Measurements from ENCODE around the gene ZDHHC13.
"Not testable (repeated sequence)": the region's sequence is repeated elsewhere in the genome, so short reads cannot be mapped to it uniquely, and the experiment has no call there.

Gene ZDHHC13

DNA sequence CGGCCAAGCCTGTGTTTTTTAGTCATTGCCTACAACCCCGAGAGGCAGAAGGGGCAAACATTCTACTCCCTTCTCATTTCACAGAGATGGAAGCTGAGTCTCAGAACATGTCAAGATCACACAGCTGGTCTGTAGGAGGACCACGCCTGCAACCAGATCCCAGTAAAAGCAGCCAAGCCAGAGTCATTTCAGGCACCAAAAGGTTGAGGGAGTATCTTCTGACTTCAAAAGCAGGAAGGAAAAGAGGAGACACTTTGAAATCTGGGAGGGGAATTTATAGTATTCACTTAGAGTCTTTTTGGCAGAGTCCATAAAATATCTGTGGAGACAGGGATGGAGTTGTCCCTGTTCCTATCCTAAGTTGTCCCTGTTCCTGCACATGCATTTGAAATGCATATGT lies 17.9 kb upstream of the ZDHHC13 start:
- no peak for DNase-seq (ENCODE audit: low spot score)

DNA sequence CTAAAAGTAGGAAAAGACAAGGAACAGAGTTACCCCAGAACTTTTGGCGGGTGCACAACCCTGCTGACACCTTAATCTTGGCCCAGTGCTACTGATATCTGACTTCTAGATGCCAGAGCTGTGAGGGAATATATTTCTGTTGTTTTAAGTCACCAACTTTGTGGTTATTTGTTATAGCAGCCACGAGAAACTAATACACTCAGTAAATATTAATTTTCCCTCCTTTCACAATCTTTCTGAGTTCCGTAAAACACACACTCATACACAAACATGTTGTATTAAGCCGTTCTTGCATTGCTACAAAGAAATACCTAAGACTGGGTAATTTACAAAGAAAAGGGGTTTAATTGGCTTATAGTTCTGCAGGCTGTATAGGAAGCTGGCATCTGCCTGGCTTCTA lies 16.1 kb upstream of the ZDHHC13 start:
- DNase-seq (ENCODE audit: low spot score) = no peak

DNA sequence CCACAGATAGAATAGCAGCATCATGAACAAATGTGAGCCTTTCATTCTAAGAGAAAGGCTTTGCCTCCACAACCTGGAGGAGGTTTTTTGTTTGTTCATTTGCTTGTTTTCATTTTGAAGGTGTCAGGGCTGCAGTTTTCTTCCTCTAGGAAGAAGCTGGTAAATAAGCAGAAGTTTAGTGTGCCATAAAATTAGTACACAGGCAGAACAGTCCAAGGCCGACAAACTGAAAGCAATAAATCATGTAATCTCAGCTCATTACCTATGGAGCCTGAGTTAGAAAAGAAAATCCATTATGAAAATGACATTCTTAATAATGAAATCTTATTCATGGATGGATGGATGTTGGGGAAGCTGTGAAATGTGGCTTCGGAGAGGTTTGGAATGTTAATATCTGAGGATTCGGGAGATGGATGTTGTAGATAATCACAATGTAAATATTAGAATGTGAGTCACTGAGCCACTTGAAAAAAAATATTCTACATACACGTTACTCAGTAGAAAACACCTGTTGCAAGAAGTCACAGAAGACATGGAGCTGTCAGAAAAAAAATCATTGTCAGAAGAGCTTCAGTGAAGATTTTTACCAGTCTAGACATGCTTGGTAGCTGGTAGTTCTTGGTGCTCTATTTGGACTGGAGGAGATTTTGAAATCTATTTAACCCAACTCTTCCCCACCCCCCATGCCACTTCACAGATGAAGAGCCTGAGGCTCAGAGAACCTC lies 15.0 kb upstream of the ZDHHC13 start:
- DNase-seq (ENCODE audit: low spot score) = no peak

DNA sequence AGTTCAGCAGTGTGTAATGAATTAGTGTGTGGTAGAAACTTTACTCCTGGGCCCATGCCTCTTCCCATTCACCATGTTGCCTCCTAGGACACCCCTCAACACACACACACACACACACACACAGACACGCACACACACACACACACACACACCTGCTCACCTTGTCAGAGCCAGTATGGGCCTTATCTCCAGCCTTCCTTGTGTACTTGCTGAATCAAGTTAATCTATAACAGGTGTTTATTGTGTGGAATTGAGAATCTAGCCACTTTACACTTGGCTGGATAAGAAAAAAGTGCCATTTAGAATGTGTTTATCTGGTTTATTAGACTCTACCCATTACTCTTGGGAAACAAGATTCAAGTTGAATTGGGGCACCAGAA lies 14.5 kb upstream of the ZDHHC13 start:
- no peak for DNase-seq (ENCODE audit: low spot score)

DNA sequence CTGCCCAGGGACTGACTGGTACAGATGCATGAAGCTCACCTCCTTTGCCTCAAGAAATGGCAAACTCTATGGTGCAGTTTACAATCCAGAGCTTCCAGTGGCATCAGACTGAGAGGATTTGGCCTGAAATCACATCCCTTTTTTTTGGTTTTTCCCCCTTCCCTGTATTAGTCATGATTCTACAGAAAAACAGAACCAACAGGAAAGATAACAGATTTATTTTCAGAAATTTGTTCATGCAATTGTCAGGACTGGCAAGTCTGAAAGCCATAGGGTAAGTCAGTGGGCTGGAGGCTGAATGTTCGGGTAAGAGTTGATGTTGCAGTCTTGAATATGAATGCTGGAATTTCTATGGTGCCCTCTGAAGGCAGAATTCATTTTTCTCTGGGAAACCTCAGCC lies 12.0 kb upstream of the ZDHHC13 start:
- DNase-seq (ENCODE audit: low spot score) = no peak

DNA sequence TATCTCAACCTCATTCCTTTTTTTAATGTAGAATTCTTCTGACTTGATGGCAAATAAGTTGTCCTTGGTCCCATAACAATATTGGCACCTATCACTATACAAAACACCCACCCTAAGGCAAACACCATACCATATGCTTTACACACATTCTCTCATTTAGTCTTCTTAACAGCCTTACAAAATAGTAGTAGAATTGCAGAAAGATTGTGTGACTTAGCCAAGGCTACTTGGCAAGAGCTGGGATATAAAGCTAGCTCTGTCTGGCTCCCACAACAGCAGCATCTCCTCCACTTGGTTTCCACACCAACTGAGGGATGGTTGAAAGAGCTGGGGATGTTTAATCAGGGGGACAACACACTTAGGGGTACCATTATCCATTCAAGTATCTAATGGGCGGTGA lies 9.8 kb upstream of the ZDHHC13 start:
- no peak for DNase-seq (ENCODE audit: low spot score)

DNA sequence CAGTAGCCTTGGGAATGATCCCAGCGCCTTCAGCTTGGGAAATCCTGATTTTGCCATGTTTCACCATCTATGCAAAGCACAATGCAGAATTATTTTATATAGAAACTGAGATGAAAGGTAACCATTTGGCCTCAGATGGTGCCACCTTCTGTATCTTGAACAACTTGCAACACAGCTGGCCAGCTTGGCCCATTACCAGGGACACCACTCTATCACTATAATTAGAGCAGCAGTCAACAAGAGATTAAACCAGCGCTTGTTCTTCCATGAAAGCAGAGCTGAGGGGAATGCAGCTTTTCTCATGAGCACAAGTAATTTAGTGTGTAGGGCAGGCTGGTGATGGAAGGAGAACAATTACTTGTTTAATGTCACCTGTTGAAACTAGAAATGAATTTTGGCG lies 6.7 kb upstream of the ZDHHC13 start:
- DNase-seq (ENCODE audit: low spot score) = no peak

DNA sequence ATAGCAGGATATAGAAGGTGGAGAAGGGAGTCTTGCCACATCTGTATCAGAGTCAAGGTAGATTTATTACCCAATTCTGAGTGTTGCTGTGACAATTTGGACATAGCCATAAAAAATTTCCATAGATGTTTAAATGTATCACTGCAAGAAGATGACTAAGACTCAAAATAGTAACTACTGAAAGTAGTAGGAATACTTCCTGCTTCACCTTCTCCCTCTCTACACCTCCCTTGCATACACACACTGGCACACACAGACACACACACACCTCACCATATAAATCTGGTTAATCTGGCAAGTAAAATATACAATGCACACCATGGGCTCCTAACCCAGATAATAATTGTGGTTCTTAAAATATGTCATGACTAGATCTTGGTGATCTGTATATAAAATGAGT lies 5.2 kb upstream of the ZDHHC13 start:
- no peak for DNase-seq (ENCODE audit: low spot score)

DNA sequence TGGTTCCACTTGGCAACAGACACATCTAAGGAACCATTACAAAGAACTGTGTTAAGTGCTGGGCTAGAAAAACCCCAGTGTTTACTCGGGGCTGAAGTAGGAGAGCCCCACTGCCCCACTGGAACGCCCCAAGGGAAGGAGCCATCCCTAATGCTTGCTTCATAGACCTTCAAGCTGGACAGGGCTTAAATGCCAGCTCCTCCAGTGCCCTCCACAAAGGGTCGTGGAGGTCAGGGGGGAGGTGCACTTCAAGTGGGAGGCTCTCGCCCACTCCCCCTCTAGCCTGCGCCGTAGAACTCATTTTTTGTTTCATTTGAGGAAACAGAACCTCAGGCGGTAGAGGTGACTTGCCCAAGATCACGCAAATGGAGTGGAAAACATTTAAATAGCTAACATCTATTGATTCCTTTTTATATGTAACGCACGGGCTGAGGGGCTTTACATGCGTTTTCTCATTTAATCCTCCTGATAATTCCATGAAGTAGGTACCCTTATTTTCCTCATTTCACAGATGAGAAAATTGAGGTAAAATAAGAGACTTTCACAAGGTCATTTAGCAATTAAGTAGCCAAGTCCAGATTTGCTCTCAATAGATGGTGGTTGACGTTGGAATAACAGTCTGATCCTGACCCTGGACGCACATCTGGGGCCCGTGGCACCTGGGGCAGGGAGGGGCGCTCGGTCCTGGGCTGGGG lies 545 bp upstream of the ZDHHC13 start:
- DNase-seq (ENCODE audit: low spot score) = no peak

DNA sequence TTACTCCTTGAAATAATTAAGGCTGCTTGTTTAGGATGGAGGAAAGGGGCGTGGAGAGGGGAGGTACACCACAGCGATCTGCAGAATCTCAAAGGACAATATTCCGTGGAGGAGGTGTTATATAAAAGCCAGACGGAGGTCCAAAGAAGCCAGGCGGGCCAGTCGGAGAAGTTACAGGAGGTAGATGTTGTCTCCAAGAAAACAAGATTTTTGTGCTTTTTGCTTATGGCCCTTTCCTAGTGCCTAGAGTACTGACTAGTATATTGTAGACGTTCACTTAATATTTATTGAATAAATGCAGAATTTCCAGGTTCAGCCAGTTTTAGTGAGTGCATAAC lies 761 bp downstream of the ZDHHC13 start:
- no peak for DNase-seq (ENCODE audit: low spot score)

DNA sequence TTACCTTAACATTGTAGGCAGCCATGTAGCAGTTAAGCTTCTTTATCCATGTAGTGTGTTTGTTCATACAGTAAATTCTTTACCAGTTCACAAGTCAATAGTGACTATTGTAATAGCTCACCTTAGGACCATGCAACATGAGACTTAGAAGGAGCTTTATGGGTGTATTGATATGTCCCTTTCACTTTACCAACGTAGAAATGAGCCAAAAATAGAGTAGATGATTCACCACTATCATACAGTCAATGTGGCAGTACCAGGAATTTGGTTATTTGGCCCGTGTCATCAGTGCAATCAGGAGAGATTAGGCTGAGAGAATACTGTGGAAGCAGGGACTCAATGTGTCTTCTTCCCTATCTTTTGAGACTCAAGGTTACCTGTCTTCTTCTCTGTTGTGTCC lies 4.7 kb downstream of the ZDHHC13 start:
- DNase-seq (ENCODE audit: low spot score) = no peak

DNA sequence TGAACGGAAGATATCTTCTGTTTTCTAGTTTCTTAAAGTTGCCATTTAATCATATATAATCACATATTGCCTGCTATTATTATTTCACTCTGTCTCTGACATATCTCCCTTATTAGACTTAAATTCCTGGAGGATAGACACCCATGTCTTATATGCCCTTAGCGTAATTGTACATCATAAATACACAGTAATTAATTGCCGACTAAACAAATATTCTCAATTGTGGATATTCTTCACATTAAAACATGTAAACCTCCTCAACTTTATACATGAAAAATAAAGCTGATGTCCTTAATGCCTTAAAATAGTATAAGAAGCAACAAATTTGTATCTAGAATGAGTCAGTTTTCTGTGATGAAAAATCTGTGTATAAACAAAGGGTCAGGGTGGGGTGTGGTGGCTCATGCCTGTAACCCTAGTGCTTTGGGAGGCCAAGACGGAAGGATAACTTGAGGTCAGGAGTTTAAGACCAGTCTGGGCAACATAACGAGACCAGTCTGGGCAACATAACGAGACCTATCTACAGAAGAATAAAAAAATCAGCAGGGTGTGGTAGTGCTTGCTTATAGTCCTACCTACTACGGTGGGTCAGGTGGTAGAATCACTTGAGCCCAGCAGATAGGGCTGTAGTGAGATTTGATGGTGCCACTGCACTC lies 6.1 kb downstream of the ZDHHC13 start:
- DNase-seq (ENCODE audit: low spot score) = no peak

DNA sequence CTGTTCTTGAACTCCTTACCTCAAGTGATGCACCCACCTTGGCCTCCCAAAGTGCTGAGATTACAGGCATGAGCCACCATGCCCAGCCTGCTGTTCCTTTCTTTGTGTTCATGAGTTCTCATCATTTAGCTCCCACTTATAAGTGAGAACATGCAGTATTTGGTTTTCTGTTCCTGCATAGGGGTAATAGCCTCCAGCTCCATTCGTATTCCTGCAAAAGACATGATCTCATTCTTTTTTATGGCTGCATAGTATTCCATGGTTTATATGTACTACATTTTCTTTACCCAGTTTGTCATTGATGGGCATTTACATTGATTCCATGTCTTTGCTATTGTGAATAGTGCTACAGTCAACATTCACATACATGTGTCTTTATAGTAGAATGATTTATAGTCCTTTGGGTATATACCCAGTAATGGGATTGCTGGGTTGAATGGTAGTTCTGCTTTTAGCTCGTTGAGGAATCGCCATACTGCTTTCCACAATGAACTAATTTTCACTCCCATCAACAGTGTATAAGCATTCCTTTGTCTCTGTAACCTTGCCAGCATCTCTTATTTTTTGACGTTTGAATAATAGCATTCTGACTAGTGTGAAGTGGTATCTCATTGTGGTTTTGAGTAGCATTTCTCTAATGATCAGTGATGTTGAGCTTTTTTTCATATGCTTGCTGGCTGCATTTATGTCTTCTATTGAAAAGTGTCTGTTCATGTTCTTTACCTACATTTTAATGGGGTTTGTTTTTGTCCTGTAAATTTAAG lies 9.8 kb downstream of the ZDHHC13 start:
- DNase-seq (ENCODE audit: low spot score) = not testable (repeated sequence)

DNA sequence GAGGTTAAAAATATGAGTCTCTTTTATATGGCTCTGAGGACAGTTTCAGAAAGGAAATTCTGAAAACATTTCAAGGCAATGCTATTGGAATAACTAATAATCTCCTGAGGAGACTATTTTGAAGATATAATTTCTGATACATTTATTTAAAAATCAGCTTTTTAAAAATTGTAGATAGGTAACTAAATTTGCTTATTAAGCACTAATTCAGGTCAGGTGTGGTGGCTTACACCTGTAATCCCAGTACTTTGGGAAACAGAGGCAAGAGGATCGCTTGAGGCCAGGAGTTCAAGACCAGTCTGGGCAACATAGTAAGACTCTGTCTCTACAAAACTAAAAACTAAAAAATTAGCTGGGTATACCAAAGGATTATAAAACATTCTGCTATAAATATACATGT lies 17.0 kb downstream of the ZDHHC13 start:
- DNase-seq (ENCODE audit: low spot score) = no peak

DNA sequence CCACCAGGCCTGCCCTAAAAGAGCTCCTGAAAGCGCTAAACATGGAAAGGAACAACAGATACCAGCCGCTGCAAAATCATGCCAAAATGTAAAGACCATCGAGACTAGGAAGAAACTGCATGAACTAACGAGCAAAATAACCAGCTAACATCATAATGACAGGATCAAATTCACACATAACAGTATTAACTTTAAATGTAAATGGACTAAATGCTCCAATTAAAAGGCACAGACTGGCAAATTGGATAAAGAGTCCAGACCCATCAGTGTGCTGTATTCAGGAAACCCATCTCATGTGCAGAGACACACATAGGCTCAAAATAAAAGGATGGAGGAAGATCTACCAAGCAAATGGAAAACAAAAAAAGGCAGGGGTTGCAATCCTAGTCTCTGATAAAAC lies 19.9 kb downstream of the ZDHHC13 start:
- not testable (repeated sequence) for DNase-seq (ENCODE audit: low spot score)

DNA sequence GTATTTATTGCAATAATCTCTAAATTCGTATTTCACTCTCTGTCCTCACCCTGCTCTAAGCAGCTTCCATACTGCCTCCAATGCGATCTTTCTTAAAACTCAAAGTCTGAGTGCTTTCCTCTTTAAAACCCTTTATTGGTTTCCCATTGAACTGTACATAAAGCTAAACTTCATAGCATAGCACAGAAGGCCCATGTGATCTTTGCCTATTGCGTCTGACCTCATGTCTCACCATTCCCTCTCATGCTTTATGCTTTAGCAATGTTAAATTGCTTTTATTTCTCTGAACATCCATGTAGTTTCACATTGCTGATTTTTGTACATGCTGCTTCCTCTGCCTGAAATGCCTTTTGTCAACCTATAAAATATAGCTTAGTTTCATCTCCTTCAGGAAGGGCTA lies 28.4 kb downstream of the ZDHHC13 start:
- no peak for DNase-seq (ENCODE audit: low spot score)

DNA sequence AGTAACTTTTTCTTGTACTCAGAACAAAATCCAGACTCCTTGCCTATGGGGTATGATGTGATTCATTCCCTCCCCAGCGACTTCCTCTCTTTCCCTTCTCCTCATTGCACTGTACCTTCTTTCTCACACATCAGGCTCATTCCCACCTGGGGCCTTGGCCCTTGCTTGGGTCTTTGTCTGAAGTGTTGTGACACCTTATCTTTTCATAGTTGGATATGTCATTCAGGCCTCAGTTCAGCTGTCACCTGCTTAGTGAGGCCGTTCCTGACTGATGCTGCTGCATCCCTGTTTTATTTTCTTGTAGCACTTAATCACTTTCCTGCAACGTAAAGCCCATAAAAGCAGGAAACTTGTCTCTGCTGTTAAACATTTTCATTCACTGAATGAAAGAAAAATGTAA lies 39.9 kb downstream of the ZDHHC13 start:
- DNase-seq (ENCODE audit: low spot score) = no peak

DNA sequence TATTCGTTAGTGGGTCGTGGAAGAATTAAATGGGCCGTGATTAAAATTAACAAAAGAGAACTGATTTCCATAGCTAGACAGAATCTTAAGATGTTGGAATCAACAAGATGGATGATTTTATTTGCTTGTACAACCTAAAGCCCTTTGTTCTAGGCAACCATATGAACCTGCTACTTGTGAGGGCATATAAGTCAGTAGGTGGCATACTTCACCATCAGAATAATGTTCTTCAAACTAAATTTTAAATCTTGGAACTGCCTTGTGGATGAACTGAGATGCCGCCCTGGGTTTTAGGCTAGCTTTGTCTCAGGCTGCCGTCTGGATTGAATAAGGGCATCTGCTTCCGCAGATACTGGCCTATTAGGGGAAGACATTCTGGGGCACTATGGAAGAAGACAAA lies 43.9 kb downstream of the ZDHHC13 start:
- no peak for DNase-seq (ENCODE audit: low spot score)

DNA sequence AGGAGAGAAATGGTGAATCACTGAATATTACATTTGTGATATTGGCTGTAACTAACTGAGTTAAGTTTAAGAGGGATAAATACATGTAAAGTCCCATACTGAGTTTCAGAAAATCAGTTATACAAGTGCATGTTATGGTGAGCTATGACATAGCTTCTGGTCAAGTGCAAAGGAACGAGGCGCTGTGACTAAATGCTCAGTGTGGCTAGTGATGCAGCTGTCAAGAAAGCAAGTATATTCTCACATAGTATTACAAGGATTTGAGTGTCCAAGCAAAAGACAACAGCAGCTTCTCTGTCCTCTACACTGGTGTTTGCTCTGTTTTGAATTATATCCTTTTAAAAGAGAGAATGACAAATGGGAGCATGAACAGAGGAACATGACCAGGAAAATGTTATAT lies 44.7 kb downstream of the ZDHHC13 start:
- no peak for DNase-seq (ENCODE audit: low spot score)

DNA sequence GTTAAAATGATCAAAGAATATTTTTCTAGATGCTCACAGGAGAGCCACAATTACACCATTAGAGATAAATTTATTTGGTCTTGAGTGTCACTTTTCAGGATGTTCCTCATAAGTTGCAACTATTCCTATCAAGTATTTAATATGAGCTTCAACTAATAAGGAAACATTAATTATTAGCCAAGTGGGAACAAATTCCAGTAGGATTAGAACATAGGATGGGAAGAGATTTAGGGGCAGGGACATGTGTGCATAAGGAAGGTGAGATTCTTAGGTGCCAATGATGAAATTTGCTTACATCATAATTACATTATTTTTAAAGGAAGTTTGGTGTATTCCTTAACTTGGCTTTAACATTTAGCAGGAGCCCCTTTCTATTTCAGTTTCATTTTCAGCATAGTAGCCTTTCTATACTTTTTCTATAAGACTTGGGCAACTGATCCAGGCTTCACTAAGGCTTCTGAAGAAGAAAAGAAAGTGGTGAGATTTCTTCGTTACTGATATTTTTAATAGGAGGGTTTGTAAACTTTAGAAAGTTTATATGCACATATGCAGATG lies 46.1 kb downstream of the ZDHHC13 start:
- DNase-seq (ENCODE audit: low spot score) = no peak

DNA sequence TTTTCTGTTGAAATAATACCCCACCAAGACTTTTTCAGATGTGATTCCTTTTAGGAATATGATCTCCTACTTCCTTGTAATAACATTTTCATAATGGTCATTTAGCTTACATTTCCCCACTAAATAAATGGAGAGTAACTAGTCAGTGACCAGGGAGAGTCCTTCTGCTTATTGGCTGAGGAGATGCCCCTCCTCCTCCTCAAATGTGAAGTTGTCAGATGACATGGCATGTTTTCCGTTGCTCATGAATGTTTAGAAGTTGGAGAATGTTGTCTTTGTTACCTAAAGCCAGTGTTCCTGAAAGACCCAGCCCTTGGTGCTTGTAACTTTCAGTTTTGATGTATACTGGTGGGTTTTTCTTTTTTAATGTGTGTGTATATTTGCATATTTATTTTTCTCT lies 46.6 kb downstream of the ZDHHC13 start:
- DNase-seq (ENCODE audit: low spot score) = no peak

DNA sequence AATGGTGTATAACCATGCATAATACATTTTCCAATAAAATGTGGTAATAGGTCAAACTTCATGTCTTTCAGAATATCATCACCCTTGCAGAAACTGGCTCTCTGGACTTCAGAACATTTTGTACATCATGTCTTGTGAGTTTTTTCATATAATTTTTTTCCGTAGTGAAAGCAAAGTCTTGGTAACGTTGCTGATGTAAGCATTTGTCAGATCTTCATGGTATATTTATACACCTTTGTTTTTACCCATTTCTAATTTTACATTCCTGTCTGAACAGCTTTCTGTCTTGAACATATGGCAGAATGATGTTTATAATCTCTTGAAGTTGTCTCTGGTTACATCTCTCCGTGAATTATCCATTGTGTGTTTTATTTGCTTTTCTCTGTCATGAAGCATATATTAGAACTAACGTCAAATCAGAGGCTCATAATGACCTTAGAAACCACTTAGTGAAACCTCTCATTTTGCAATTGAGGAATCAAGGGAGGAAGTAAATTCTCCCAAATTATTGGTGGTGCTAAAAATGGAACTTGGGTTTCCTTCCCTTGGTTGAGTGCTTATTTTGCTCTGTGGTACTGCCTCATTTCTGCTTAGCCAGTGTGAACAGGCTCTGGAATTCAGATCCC lies 47.4 kb downstream of the ZDHHC13 start:
- DNase-seq (ENCODE audit: low spot score) = no peak

Data from ecto neural progenitor cell (in vitro differentiated cells).